Mucosa of descending colon (tissue), 3 donors: ENCODE results near the gene TMEM109. TPM values are rescaled to one million over a fixed set of nuclear protein-coding genes. Genes with fewer than 3 reads are reported as not detected.

Experiments
- ATAC-seq: fragments of 200-7000 bp; cut with Tn5 transposase; one replicate; pipeline ENCODE4 v1.9.1; 2020; ENCODE audit warnings: mild to moderate bottlenecking, moderate library complexity
- DNase-seq, 3 donors: peaks; one replicate each; pipeline ENCODE4 v3.0.0-alpha.2; 2020
- H3K36me3 ChIP-seq: fragments of 200-600 bp; one replicate; pipeline ENCODE4 v1.8.0; 2021; ENCODE audit warnings: low read depth, mild to moderate bottlenecking
- H3K4me1 ChIP-seq: fragments of 200-600 bp; one replicate; pipeline ENCODE4 v1.8.0; 2021; ENCODE audit warnings: low read depth, mild to moderate bottlenecking
- H3K4me3 ChIP-seq: fragments of 200-600 bp; one replicate; pipeline ENCODE4 v1.8.0; 2021; ENCODE audit warnings: mild to moderate bottlenecking
- H3K9me3 ChIP-seq: fragments of 200-600 bp; one replicate; pipeline ENCODE4 v1.8.0; 2021; ENCODE audit warnings: mild to moderate bottlenecking
- CTCF ChIP-seq: fragments of 200-600 bp; IDR thresholded peaks from one replicate; pipeline ENCODE4 v1.8.0; 2022; ENCODE audit warnings: antibody characterized with exemption, mild to moderate bottlenecking
- intact Hi-C, 2 donors: fragments of 100-400 bp; cut with DNase I in 1 of 2; cut with micrococcal nuclease in 1 of 2; formaldehyde crosslinking; loops; one replicate each; pipeline versions ENCODE4 v1.11.0 to v1.11.1; 2022; cut with DNase I, micrococcal nuclease
- total RNA-seq, 3 donors: library from RNA; stranded (reverse); fragmentation: NEBNext Ultra II Directional in 2 of 3; extraction: Animal tissue kit (Norgen Biotek cat#: 25700) in 2 of 3; gene quantifications; one replicate each; pipeline versions ENCODE4 v1.2.1 to v1.2.4, GENCODE V29; 2021 to 2023
- donor health status: DM: no; HTN: no; CAD: no; lungs with moderate emphysema.
- donor health status: DM: no; HTN: no; CAD: no.
- donor health status: DM: no; HTN: yes; CAD: no.

Gene TMEM109
- total RNA-seq, 3 donors from 2014 or later: 35.8 to 95.2 (median 46.6) TPM

GRCh38 chr11:60932605-60933356, 18.8 kb downstream of the TMEM109 start:
- Histone ChIP-seq H3K9me3 (no peaks in the 10 kb centered on the region), H3K4me3 (no peak overlapping the region), H3K36me3 (no peaks in the 10 kb centered on the region), H3K4me1 (no peaks in the 10 kb centered on the region)
- intact Hi-C loops: no loop called here
- ATAC-seq (no peak), DNase-seq (no peak)
- TF ChIP-seq CTCF: no peak

GRCh38 chr11:60933416-60934123, 19.6 kb downstream of the TMEM109 start:
- no peaks in the 10 kb centered on the region for H3K36me3 ChIP-seq

GRCh38 chr11:60934124-60934789, 20.3 kb downstream of the TMEM109 start:
- Histone ChIP-seq H3K4me3 (no peak overlapping the region), H3K9me3 (no peaks in the 10 kb centered on the region), H3K36me3 (no peaks in the 10 kb centered on the region), H3K4me1 (no peaks in the 10 kb centered on the region)
- intact Hi-C loops: no loop called here
- ATAC-seq: no peak
- no peak for TF ChIP-seq CTCF
- no peak for DNase-seq

More at GRCh38 chr11:60933416-60934123, 19.6 kb downstream of the TMEM109 start:
- Histone ChIP-seq H3K4me3 (no peak overlapping the region), H3K9me3 (no peaks in the 10 kb centered on the region), H3K4me1 (no peaks in the 10 kb centered on the region)
- DNase-seq: no peak
- intact Hi-C loops: no loop called here
- ATAC-seq: no peak
- TF ChIP-seq CTCF: no peak

- no peaks in the 10 kb centered on the region for H3K36me3 ChIP-seq
- DNase-seq (no peak), ATAC-seq (no peak)
- no peak overlapping the region for H3K4me3 ChIP-seq
- intact Hi-C loops: no loop called here
- no peaks in the 10 kb centered on the region for H3K9me3 ChIP-seq
- no peaks in the 10 kb centered on the region for H3K4me1 ChIP-seq
- no peak for TF ChIP-seq CTCF
These were observed 21.0 kb downstream of the TMEM109 start for GRCh38 chr11:60934790-60935605.
